Tibial nerve (tissue), 3 donors: ENCODE results near the gene TFR2.

Experiments used
- CTCF ChIP-seq, 5 experiments: fragments of 200-600 bp in 3 of 5; fragments of 450-650 bp in 2 of 5; sonication (generic) in 3 of 5; IDR thresholded peaks; one replicate each; pipeline ENCODE4 v1.5.1; 2016 to 2019; ENCODE audit warnings: antibody characterized with exemption in 5 of 5, mild to moderate bottlenecking in 3 of 5, moderate library complexity in 2 of 5
- POLR2A ChIP-seq, 2 donors: fragments of 450-650 bp; IDR thresholded peaks; one replicate each; pipeline ENCODE4 v1.6.1; 2017; ENCODE audit warnings: antibody characterized with exemption in 2 of 2, mild to moderate bottlenecking in 2 of 2, moderate library complexity in 2 of 2

DNA sequence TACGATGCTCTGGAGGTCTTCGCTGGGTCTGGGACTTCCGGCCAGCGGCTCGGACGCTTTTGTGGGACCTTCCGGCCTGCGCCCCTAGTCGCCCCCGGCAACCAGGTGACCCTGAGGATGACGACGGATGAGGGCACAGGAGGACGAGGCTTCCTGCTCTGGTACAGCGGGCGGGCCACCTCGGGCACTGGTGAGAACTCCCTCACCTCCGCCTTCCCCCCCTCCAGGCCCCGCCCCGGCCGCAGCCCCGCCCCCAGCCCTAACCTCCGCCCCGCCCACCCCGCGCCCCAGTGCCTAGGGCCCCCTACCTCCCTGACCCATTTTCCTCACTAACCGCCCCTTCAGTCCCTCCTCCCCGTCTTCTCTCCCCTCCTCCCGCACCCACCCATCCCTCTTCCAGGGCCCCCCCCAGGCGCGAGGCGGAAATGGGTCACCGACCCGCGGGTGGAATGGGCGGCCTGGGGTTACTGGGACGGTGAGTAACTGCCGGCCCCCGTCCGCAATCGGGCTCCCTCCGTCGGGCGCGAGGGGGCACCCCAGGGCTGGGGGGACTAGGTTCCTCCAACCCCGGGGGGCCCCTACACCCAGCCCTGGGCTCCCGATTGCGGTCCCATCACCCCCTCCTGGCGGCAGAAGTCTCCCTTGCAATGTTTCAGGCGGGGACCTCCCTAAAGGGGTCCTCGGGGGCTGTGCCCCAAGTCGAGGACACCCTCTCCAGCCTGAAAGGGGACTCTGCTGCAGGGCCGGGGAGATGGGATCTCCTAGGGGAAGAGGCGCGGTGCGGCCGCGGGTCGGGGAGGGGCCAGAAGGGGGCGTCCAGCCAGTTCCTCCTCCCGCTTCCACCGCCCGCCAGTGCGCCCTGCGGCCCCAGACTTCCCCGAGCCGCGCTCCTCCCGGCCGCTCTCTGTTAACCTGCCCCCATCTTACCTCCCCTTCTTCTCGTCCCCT, 37.0 kb downstream of the TFR2 start:
- peak; percentile 34 to 75 (median 47) for TF ChIP-seq CTCF (IDR thresholded peaks at IDR 0.05)
- peak; percentile 35 to 71 for TF ChIP-seq POLR2A (IDR thresholded peaks at IDR 0.05)
